HEK293T (cell line): Measurements from ENCODE around the gene CCR6.
"Not testable (repeated sequence)": the region's sequence is repeated elsewhere in the genome, so short reads cannot be mapped to it uniquely, and the experiment has no call there.

Source experiments
- ARNT ChIP-seq: fragments of 450-650 bp; IDR thresholded peaks from 2 replicates; pipeline ENCODE4 v1.6.1; 2017; ENCODE audit warnings: mild to moderate bottlenecking
- BHLHE40 ChIP-seq: fragments of 450-650 bp; IDR thresholded peaks from 2 replicates; pipeline ENCODE4 v1.6.1; 2016; ENCODE audit warnings: mild to moderate bottlenecking, moderate library complexity, borderline replicate concordance
- CTBP1 ChIP-seq: fragments of 450-650 bp; IDR thresholded peaks from 2 replicates; pipeline ENCODE4 v1.6.1; 2016; ENCODE audit warnings: borderline replicate concordance
- FOXA1 ChIP-seq: fragments of 450-650 bp; IDR thresholded peaks from 2 replicates; pipeline ENCODE4 v1.6.1; 2016; ENCODE audit warnings: mild to moderate bottlenecking
- FOXK2 ChIP-seq: fragments of 450-650 bp; IDR thresholded peaks from 2 replicates; pipeline ENCODE4 v1.6.1; 2016; ENCODE audit warnings: mild to moderate bottlenecking
- FOXM1 ChIP-seq: fragments of 450-650 bp; IDR thresholded peaks from 2 replicates; pipeline ENCODE4 v1.6.1; 2017; ENCODE audit warnings: mild to moderate bottlenecking, borderline replicate concordance
- NFRKB ChIP-seq: fragments of 450-650 bp; IDR thresholded peaks from 2 replicates; pipeline ENCODE4 v1.6.1; 2016; ENCODE audit warnings: mild to moderate bottlenecking, moderate library complexity
- SP1 ChIP-seq: fragments of 450-650 bp; IDR thresholded peaks from 2 replicates; pipeline ENCODE4 v1.6.1; 2017
- SUZ12 ChIP-seq: fragments of 450-650 bp; IDR thresholded peaks from 2 replicates; pipeline ENCODE4 v1.6.1; 2016; ENCODE audit warnings: mild to moderate bottlenecking
- TARDBP ChIP-seq: fragments of 450-650 bp; IDR thresholded peaks from 2 replicates; pipeline ENCODE4 v1.6.1; 2016

DNA sequence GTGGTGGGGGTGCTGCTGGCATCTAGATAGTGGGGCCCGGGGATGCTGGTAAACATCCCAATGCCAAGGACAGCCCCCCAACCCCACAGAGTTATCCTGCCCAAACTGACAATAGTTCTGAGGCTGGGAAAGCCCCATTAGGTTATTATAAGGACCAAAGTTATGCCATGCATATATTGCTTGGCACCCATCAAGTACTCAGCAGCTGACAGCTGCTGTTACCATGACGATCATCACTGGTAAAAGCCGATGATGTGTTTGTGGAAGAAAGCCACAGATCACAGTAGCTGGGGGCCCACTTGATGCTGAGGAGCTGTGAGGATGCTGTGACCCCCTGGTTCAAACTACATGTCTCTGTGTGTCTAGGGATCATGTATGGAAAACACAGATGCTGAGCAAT is 62.2 kb downstream of the CCR6 start:
- TF ChIP-seq SUZ12, FOXM1, ARNT, SP1, FOXA1, NFRKB, CTBP1, BHLHE40, TARDBP, FOXK2: not testable (repeated sequence)
